Spleen (tissue), 7 donors: ENCODE results near the gene TAF11L2.
"Not testable (repeated sequence)": the region's sequence is repeated elsewhere in the genome, so short reads cannot be mapped to it uniquely, and the experiment has no call there.

Experiments used
- CTCF ChIP-seq, 11 experiments: fragments of 200-600 bp in 7 of 11; fragments of 450-650 bp in 4 of 11; sonication (generic) in 4 of 11; IDR thresholded peaks in 8 of 11; conservative IDR thresholded peaks in 3 of 11; 1 replicate in 7 of 11; 2 replicates in 4 of 11; pipeline versions ENCODE4 v1.4.0 to v1.8.0; 2016 to 2021; ENCODE audit warnings: antibody characterized with exemption in 11 of 11, inconsistent platforms in 4 of 11, mild to moderate bottlenecking in 1 of 11
- POLR2A ChIP-seq, 3 donors: fragments of 450-650 bp; IDR thresholded peaks; one replicate each; pipeline ENCODE4 v1.5.1; 2017; ENCODE audit warnings: antibody characterized with exemption in 3 of 3, mild to moderate bottlenecking in 1 of 3
- POLR2AphosphoS5 ChIP-seq, 3 donors: sonication (generic); formaldehyde crosslinking; IDR thresholded peaks; one replicate each; pipeline ENCODE4 v1.5.1; 2017; ENCODE audit warnings: antibody characterized with exemption in 3 of 3
- donor health status: DM: no; HTN: no; CAD: no; lungs with moderate emphysema.
- donor health status: DM: no; HTN: no; CAD: no.
- donor health status: DM: no; HTN: no; CAD: no.

- not testable (repeated sequence) for TF ChIP-seq POLR2A (IDR thresholded peaks at IDR 0.05); POLR2AphosphoS5 (IDR thresholded peaks at IDR 0.05); CTCF (IDR thresholded peaks at IDR 0.05 in 8 of 11, conservative IDR thresholded peaks at IDR 0.05 in 3 of 11)
These were observed 23.0 kb upstream of the TAF11L2 start for GRCh38 chr5:17475064-17475463.
